Measurements from ENCODE around the gene SLC25A39.

SLC25A39 gene

GRCh38 chr17:44280392-44280937 lies 44.2 kb downstream of the SLC25A39 start:
- no peak for DNase-seq

DNA sequence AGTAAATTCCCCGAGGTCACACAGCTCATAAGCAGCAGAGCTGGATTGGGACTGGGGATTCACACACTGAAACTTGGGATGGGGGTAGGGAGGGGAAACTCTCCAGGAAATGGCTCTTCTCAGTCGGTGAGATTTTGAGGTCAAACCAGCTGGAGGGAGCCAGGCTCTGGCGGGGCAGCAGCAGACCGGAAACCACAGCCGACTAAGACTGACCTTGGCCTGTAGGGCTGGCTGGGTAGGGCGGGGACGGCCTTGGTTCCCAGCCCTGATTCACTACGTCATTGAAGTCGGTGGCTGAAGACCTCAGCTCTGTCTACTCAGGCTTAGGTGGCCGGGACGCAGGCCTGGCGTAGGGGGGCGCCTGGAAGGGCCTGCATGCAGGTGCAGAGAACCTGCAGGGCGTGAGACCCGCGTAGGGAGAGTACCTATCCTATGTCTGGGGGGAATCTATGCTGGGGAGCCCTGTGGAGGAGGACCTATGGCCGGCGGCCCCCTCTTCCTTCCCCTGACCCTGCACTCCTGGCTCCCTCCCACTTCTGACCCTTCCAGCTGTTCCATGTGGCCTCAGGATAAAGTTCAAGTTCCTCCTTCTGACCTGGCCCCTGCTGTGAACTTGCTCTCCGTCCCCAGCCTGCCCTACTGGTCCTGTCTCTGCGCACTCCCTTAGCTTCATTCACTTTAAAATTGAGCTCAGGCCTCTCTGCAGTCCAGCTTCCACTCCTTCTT lies 44.8 kb downstream of the SLC25A39 start:
- peak in 37 of 58 donors; percentile 5 to 57 (median 26) for DNase-seq

GRCh38 chr17:44279346-44279665 lies 45.3 kb downstream of the SLC25A39 start:
- no peak for DNase-seq

GRCh38 chr17:44277976-44278375 lies 46.6 kb downstream of the SLC25A39 start:
- no peak for DNase-seq

GRCh38 chr17:44273607-44274006 lies 51.0 kb downstream of the SLC25A39 start:
- DNase-seq, result no peak

DNA sequence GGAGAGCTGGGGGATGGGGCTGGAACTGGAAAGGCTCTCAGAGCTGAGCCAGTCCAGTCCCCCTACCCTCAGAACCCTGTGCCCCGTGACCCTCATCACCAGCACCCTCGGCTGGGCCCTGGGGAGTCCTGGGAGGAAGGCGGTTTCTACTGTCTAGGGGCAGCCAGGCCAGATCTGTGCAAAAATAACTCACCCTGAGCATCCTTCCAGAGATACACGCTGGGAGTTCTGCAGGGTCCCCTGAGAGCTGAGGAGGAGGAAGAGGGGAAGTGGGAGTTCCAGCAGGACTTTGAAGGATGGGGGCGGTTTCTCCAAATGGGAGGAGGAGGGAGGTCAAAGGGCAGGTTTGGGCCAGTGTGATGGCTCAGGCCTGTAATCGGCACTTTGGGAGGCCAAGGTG lies 51.7 kb downstream of the SLC25A39 start:
- DNase-seq, result no peak

GRCh38 chr17:44272321-44272951 lies 52.2 kb downstream of the SLC25A39 start:
- DNase-seq, result no peak

Data from anterior cingulate cortex (tissue), 58 donors.